ENCODE data around the gene PARD3.

PARD3 gene

GRCh38 chr10:34526758-34527730 lies 288.1 kb downstream of the PARD3 start:
- peak; percentile 91 for DNase-seq

DNA sequence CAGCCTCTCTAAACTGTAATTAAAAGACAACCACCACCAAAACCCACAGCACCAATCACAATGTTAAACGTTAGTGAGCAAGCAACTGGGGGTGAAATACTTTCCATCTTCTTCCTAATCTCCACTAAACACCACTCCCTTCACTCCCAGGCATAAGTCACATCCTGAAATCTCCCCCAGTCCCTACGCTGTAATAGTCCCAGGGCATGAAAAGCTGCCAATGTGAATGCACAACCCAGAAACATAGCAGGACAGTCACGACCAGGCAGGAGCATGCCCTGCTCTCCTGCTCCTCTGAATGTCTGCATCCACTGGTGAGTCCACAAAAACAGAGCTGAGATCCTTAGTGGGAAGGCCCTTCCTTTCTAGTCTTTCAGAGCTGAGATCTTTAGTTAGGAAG lies 288.9 kb downstream of the PARD3 start:
- peak; percentile 37 for DNase-seq

DNA sequence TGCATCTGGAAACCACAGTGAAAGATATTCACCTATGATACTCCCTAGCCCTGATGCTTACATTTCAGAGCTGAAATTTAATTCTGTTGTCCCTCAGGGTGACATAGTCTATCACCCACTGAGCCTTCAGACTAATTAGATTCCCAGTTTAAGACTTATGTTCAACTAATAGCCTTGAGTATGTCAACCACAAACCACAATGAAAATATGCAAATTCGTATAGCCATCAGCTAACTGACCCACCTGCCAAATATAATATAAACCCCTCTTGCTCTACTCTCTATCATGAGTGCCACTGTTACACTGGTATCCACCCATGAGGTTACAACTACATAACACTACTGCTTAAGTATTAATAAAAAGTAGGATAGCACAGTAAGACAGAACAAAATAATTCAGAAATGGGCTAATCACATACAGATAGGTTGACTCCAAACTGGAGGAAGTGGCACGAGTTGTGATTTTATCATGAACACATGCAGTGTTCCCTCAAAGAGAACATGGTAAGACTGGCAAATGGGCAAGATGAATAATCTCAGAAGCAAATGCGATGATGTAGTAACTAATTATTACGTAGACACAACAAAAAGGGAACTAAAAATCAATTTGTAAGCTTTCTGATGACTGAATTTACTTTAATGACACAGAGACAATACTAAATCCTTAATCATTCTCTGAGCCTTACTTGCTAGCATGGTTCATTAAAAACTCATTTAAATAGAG lies 290.6 kb downstream of the PARD3 start:
- DNase-seq: no peak

- DNase-seq: peak; percentile 21
These were observed 291.9 kb downstream of the PARD3 start for GRCh38 chr10:34523017-34523767.

DNA sequence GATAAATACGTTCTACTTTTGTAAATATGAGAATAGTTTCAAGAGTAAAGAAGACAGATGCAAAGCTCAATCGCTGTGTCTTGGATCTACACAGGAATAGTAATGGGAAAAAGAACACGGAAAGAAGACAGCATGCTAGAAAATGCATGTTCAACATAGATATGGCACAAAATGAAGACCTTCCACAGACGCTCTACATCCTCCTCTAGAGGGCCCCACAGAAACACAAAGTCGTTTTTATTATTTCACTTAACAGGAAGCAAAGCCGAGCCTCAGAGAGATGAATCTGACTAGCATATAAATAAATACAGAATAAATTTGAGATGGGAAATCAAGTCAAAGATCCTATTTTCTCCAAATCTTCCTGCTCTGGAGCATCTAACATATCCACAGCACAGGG lies 292.6 kb downstream of the PARD3 start:
- DNase-seq: peak; percentile 36

- no peak for DNase-seq
These were observed 294.6 kb downstream of the PARD3 start for GRCh38 chr10:34520510-34520909.

- DNase-seq: no peak
These were observed 295.0 kb downstream of the PARD3 start for GRCh38 chr10:34520084-34520483.

- no peak for DNase-seq
These were observed 300.8 kb downstream of the PARD3 start for GRCh38 chr10:34514290-34514689.

DNA sequence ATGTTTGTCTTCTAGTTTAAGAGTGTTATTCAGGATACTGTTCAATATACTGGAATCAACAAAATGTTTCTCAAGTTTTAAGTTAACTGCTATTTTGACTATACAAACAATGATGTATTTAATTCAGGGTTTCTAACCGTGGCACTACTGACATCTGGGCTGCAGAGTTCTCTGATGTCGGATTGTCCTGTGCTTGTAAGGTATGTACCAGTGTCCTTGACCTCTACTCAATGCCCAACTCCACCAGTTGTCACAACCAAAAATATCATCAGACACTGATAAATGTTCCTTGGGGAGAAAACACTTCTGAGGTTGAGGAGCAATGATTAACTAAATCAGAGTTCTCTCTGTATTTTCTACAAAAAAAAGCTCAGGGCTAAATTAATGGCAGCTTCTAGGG lies 301.5 kb downstream of the PARD3 start:
- no peak for DNase-seq

- DNase-seq: no peak
These were observed 307.9 kb downstream of the PARD3 start for GRCh38 chr10:34507217-34507616.

GRCh38 chr10:34506786-34507185 lies 308.3 kb downstream of the PARD3 start:
- DNase-seq: no peak

DNA sequence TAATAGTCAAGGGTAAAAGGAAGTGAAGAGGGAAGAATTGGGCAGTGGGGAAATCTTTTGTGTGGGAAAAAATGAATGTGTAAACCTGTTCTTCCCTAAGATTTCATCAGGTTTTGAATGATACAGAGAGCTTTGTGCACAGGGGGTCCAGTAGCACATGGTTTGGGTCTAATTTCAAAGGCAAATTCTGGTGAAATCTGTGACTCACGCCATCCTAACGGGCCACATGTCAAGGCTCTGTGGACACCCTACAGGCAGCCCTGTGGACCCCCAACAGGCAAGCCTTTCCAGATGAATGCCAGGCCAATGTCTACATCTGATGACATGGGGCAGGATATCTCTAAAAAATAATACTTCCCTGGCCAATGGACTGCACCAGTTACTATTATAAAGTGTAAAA lies 309.8 kb downstream of the PARD3 start:
- DNase-seq: peak; percentile 45

GRCh38 chr10:34504534-34504933 lies 310.6 kb downstream of the PARD3 start:
- DNase-seq: peak; percentile 19

DNA sequence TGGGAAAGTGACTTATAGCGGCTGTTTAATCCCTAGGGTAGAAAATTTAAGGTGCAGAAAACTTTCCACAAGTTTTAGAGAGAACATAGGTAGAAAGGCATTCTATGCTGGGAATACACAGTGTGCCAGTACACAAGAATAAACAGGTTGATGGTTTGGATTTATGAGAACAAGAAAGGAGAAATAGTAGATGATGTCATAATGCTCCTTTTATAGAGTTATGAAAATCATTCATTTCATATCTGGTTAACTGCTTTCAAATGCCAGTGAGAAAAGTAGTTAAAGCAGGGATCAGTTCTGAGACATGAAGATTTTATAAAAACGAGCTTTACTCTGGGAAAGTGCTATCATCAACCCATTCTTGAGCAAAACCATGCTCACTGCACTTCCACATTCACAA lies 311.4 kb downstream of the PARD3 start:
- DNase-seq: no peak

DNA sequence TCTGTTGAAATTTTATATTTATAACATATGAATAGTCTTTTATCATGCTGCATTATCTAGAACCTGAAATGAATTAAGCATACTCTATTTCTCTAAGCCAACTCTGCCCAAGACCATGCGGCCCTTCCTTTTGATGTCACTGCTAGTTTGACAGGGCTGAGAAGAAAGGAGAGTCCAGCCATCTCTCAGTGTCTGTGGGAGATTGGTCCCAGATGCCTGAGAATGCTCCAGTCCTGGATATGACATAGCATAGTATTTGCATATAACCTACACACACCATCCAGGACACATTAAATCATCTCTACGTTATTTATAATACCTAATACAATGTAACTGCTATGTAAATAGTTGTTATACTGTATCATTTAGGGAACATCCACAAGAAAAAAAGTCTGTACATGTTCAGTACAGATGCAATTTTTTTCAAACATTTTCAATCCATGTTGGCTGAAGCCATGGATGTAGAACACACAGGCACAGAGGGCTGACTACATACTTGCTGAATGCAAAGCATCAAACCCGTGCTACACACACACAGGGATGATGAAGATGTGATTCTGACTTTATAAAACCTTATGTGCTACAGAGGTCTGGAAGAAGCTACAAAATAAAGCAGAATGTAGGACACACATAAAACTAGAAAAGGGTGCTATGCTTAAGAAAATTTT lies 315.4 kb downstream of the PARD3 start:
- no peak for DNase-seq

DNA sequence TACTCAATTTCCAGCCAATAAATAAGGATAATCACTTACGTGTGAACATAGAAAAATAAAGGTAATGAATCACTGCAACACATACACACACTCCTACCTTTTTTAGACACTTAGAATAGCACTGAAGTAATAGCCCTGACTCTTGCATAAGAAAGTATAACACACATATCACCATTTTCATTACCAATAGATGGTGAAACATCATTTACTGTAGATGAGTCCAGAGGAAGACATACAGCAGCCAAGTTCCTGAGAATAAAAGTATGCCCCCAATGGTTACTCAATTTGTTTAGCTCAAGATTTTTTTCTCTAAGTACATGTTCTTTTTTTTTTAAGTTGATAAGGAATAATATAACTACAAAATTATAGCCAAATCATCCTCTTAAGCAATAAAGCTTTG lies 316.3 kb downstream of the PARD3 start:
- DNase-seq: no peak

DNA sequence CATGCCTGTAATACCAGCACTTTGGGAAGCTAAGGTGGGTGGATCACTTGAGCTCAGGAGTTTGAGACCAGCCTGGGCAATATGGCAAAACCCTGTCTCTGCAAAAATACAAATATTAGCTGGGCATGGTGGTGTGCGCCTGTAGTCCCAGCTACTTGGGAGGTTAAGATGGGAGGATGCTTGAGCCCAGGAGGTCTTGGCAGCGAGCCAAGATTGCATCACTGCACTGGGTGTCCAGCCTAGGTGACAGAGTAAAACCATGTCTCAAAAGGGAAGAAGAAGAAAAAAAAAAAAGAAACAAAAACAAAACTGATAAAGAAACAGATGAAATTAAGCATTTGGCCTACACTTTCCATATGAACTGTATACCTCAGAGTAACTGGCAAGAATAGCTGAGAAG lies 319.2 kb downstream of the PARD3 start:
- peak; percentile 6 for DNase-seq

DNA sequence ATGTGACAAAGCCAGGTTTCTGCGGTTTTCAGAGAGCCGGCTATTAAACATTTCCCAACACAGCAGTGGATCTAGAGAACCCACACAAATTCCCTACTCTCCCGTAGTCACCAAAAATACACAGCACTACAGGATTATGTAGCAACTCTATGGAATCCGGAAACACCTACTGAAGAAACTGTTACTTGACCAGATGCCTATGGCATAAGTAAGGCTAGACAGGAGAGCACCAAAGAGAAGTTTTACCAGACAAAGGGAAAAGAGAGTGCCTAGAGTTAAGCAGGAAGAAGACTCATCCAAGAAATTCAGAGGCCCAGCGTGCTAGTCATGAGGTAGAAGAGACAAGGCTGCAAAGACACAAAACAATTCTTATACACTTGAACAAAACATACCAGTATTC lies 321.1 kb downstream of the PARD3 start:
- DNase-seq: no peak

DNA sequence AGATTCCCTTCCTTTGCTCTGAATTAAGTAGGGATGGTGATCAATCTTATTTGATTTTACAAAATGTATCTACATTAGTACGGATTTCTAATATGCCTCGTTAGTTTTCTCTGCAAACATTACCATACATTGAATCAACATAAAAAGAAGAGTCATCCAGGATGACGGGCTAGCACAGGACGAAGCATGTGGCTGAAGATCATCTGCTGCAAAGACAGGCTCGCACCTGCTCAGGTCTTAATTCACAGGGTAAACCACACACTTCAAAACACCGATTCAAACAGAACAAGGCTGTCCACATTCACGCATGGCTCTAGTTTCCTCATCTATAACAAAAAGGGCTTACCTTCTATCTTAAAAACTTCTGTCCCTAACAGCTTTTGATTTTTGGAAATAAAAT lies 323.0 kb downstream of the PARD3 start:
- DNase-seq: no peak

- peak; percentile 19 for DNase-seq
These were observed 323.4 kb downstream of the PARD3 start for GRCh38 chr10:34491678-34492077.

GRCh38 chr10:34489973-34490745 lies 324.9 kb downstream of the PARD3 start:
- peak; percentile 66 for DNase-seq

- no peak for DNase-seq
These were observed 325.7 kb downstream of the PARD3 start for GRCh38 chr10:34489411-34489810.

Measured in fibroblast of skin of scalp (primary cell).